Astrocyte (in vitro differentiated cells and primary cell): ENCODE measurements around the gene ZNF613. TPM values are rescaled to one million over a fixed set of nuclear protein-coding genes. Genes with fewer than 3 reads are reported as not detected.
A peak's percentile ranks its signal among the peaks of the same experiment; 100 is the strongest.
"Not testable (repeated sequence)": the region's sequence is repeated elsewhere in the genome, so short reads cannot be mapped to it uniquely, and the experiment has no call there.

Experiments used
- DNase-seq: peaks from one replicate; pipeline ENCODE4 v3.0.0-alpha.2; 2010; ENCODE audit warnings: low read depth
- FAIRE-seq: peaks from 2 replicates; lab custom pipeline; 2011; peaks lifted over from hg19 to GRCh38; lab: Jason Lieb, UNC
- H2AFZ ChIP-seq: 2 replicates; pipeline ENCODE4 v1.6.0; 2012; ENCODE audit warnings: low read depth, low read length, inconsistent platforms
- H3K27ac ChIP-seq: 2 replicates; pipeline ENCODE4 v1.5.1; 2011; ENCODE audit warnings: low read depth, low read length, inconsistent platforms
- H3K27me3 ChIP-seq: 2 replicates; pipeline ENCODE4 v1.6.0; 2011; ENCODE audit warnings: low read length, inconsistent platforms; ENCODE audit not compliant: insufficient read depth
- H3K36me3 ChIP-seq: 2 replicates; pipeline ENCODE4 v1.5.1; 2011; ENCODE audit warnings: low read length, inconsistent platforms; ENCODE audit not compliant: insufficient read depth
- H3K4me1 ChIP-seq: 2 replicates; pipeline ENCODE4 v1.5.1; 2011; ENCODE audit warnings: low read length, inconsistent platforms; ENCODE audit not compliant: insufficient read depth
- H3K4me2 ChIP-seq: 2 replicates; pipeline ENCODE4 v1.6.0; 2012; ENCODE audit warnings: low read length, inconsistent platforms
- H3K4me3 ChIP-seq: 2 replicates; pipeline ENCODE4 v1.5.1; 2011; ENCODE audit warnings: low read depth, mild to moderate bottlenecking, low read length, inconsistent platforms; ENCODE audit not compliant: insufficient read depth
- H3K79me2 ChIP-seq: 2 replicates; pipeline ENCODE4 v1.6.0; 2012; ENCODE audit warnings: mild to moderate bottlenecking, low read length, inconsistent platforms; ENCODE audit not compliant: insufficient read depth
- H3K9ac ChIP-seq: 2 replicates; pipeline ENCODE4 v1.6.0; 2012; ENCODE audit warnings: mild to moderate bottlenecking, low read length, inconsistent platforms
- H3K9me3 ChIP-seq: 2 replicates; pipeline ENCODE4 v1.5.1; 2012; ENCODE audit warnings: low read depth, mild to moderate bottlenecking, low read length, inconsistent platforms; ENCODE audit not compliant: insufficient read depth
- H4K20me1 ChIP-seq: 2 replicates; pipeline ENCODE4 v1.6.0; 2012; ENCODE audit warnings: low read length, inconsistent platforms; ENCODE audit not compliant: insufficient read depth
- H3K27ac Mint-ChIP-seq: one replicate; pipeline ENCODE4 v1.8.0; 2021; ENCODE audit warnings: mild to moderate bottlenecking, mixed read lengths; ENCODE audit not compliant: unreplicated experiment
- H3K27me3 Mint-ChIP-seq: one replicate; pipeline ENCODE4 v1.8.0; 2021; ENCODE audit warnings: low read depth, mixed read lengths; ENCODE audit not compliant: unreplicated experiment
- H3K36me3 Mint-ChIP-seq: one replicate; pipeline ENCODE4 v1.8.0; 2021; ENCODE audit warnings: low read depth, mixed read lengths; ENCODE audit not compliant: unreplicated experiment
- H3K4me1 Mint-ChIP-seq: one replicate; pipeline ENCODE4 v1.8.0; 2021; ENCODE audit warnings: low read depth, mixed read lengths; ENCODE audit not compliant: unreplicated experiment
- H3K4me3 Mint-ChIP-seq: one replicate; pipeline ENCODE4 v1.8.0; 2021; ENCODE audit warnings: mild to moderate bottlenecking, moderate library complexity, mixed read lengths; ENCODE audit not compliant: unreplicated experiment
- H3K9me3 Mint-ChIP-seq: one replicate; pipeline ENCODE4 v1.8.0; 2021; ENCODE audit warnings: mild to moderate bottlenecking, mixed read lengths; ENCODE audit not compliant: unreplicated experiment
- EZH2 ChIP-seq: IDR thresholded peaks from 2 replicates; pipeline ENCODE4 v1.6.1; 2012; ENCODE audit warnings: mild to moderate bottlenecking, low read length, inconsistent platforms; ENCODE audit not compliant: insufficient read depth
- total RNA-seq: library from RNA; stranded (reverse); gene quantifications from 2 replicates; pipeline ENCODE4 v1.2.1, GENCODE V29; 2021
- TF ChIP-seq, protein P1 (sequence below): IDR thresholded peaks from 2 replicates; pipeline ENCODE4 v1.5.1; 2011; ENCODE audit warnings: low read depth, mild to moderate bottlenecking, inconsistent platforms, low read length, moderate library complexity; ENCODE audit not compliant: insufficient read depth

ZNF613 gene
- total RNA-seq, 1 donor from 2014 or later, result 7.2 TPM

DNA sequence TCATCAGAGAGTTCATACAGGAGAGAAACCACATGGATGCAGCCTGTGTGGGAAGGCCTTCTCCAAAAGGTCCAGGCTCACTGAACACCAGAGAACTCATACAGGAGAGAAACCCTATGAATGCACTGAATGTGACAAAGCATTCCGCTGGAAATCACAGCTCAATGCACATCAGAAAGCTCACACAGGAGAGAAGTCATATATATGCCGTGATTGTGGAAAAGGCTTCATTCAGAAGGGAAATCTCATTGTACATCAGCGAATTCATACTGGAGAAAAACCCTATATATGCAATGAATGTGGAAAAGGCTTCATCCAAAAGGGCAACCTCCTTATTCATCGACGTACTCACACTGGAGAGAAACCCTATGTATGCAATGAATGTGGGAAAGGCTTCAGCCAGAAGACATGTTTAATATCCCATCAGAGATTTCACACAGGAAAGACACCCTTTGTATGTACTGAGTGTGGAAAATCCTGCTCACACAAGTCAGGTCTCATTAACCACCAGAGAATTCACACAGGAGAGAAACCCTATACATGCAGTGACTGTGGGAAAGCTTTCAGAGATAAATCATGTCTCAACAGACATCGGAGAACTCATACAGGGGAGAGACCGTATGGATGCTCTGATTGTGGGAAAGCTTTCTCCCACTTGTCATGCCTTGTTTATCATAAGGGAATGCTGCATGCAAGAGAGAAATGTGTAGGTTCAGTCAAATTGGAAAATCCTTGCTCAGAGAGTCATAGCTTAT, 17.7 kb downstream of the ZNF613 start:
- H3K27me3 Mint-ChIP-seq, result no peaks in the 10 kb centered on the region
- no peaks in the 10 kb centered on the region for H3K4me1 Mint-ChIP-seq
- Histone ChIP-seq H3K27ac (no peak overlapping the region), H3K9ac (no peak overlapping the region), H3K36me3 (peaks cover 27% of the 10 kb centered on the region), H3K4me3 (no peak overlapping the region), H3K4me2 (no peak overlapping the region), H4K20me1 (no peaks in the 10 kb centered on the region), H3K4me1 (no peaks in the 10 kb centered on the region), H3K27me3 (no peaks in the 10 kb centered on the region), H3K79me2 (no peaks in the 10 kb centered on the region), H2AFZ (no peak overlapping the region), H3K9me3 (peaks cover 74% of the 10 kb centered on the region)
- no peak overlapping the region for H3K27ac Mint-ChIP-seq
- DNase-seq, result peak; percentile 3
- FAIRE-seq, result no peak
- H3K9me3 Mint-ChIP-seq, result peaks cover 79% of the 10 kb centered on the region
- H3K36me3 Mint-ChIP-seq, result peaks cover 78% of the 10 kb centered on the region
- no peak overlapping the region for H3K4me3 Mint-ChIP-seq
- TF ChIP-seq, protein P1, sequence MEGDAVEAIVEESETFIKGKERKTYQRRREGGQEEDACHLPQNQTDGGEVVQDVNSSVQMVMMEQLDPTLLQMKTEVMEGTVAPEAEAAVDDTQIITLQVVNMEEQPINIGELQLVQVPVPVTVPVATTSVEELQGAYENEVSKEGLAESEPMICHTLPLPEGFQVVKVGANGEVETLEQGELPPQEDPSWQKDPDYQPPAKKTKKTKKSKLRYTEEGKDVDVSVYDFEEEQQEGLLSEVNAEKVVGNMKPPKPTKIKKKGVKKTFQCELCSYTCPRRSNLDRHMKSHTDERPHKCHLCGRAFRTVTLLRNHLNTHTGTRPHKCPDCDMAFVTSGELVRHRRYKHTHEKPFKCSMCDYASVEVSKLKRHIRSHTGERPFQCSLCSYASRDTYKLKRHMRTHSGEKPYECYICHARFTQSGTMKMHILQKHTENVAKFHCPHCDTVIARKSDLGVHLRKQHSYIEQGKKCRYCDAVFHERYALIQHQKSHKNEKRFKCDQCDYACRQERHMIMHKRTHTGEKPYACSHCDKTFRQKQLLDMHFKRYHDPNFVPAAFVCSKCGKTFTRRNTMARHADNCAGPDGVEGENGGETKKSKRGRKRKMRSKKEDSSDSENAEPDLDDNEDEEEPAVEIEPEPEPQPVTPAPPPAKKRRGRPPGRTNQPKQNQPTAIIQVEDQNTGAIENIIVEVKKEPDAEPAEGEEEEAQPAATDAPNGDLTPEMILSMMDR, result no peak
- TF ChIP-seq EZH2, result no peak

DNA sequence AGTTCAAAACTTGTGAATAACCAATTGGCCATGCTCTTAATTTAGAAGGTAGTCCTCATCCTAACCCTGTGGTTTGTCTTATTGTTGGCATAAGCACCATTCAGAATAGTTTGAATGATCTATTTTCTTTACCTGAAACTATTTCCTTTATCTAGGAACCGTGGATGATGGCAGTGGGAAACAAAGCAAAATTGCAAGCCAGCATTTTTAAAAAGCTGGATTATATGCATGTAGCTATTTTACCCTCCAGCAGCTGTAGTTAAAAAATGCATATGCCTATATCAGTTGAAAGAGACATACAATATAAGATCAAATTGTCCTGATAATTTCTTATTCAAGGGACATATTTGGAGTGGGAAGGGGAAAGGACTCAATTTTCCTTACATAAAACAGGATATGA, 19.3 kb downstream of the ZNF613 start:
- Histone ChIP-seq H3K27me3 (no peaks in the 10 kb centered on the region), H2AFZ (no peak overlapping the region), H4K20me1 (no peaks in the 10 kb centered on the region), H3K9ac (no peak overlapping the region), H3K4me1 (no peaks in the 10 kb centered on the region), H3K4me3 (no peak overlapping the region), H3K9me3 (peaks cover 64% of the 10 kb centered on the region), H3K79me2 (no peaks in the 10 kb centered on the region), H3K4me2 (no peak overlapping the region), H3K36me3 (peaks cover 17% of the 10 kb centered on the region), H3K27ac (no peak overlapping the region)
- DNase-seq (no peak), FAIRE-seq (no peak)
- Mint-ChIP-seq H3K27ac (no peak overlapping the region), H3K27me3 (no peaks in the 10 kb centered on the region), H3K9me3 (peaks cover 71% of the 10 kb centered on the region), H3K4me1 (no peaks in the 10 kb centered on the region), H3K36me3 (peaks cover 63% of the 10 kb centered on the region), H3K4me3 (no peak overlapping the region)
- TF ChIP-seq EZH2, result no peak
- TF ChIP-seq, protein P1, result no peak

DNA sequence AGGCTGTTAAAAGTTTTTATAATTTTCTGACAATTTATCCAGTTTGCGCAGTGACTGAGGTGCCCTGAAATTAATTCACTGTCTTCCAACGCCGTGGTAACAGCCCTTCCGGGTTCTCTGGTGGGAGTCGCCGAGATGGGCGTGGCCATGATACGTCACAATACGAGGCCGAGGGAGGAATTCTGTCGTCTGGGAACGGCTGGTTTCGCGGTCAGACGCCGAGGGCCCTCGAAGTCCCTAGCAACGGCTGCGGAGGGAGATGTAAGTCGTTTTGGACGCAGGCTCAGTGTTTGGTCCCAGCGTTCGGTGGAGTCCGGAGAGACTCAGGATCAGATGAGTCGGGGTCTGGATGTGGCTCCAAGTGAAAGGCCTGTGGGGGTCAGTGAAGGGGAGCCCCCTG, 21.7 kb downstream of the ZNF613 start:
- no peak overlapping the region for H3K27ac ChIP-seq
- H3K4me1 Mint-ChIP-seq, result no peaks in the 10 kb centered on the region
- H3K9me3 ChIP-seq, result peaks cover 49% of the 10 kb centered on the region
- no peaks in the 10 kb centered on the region for H3K27me3 Mint-ChIP-seq
- no peak overlapping the region for H3K27ac Mint-ChIP-seq
- H2AFZ ChIP-seq, result peak overlapping the region; percentile 69
- H3K9ac ChIP-seq, result no peak overlapping the region
- H3K4me3 Mint-ChIP-seq, result no peak overlapping the region
- no peaks in the 10 kb centered on the region for H3K27me3 ChIP-seq
- FAIRE-seq, result no peak
- DNase-seq, result peak; percentile 16
- peaks cover 45% of the 10 kb centered on the region for H3K36me3 Mint-ChIP-seq
- peaks cover 10% of the 10 kb centered on the region for H3K36me3 ChIP-seq
- H3K9me3 Mint-ChIP-seq, result peaks cover 60% of the 10 kb centered on the region
- TF ChIP-seq, protein P1, result no peak
- TF ChIP-seq EZH2, result no peak
- peak overlapping the region; percentile 34 for H3K4me3 ChIP-seq
- H3K79me2 ChIP-seq, result no peaks in the 10 kb centered on the region
- H3K4me1 ChIP-seq, result no peaks in the 10 kb centered on the region
- peak overlapping the region; percentile 50 for H3K4me2 ChIP-seq
- H4K20me1 ChIP-seq, result no peaks in the 10 kb centered on the region

DNA sequence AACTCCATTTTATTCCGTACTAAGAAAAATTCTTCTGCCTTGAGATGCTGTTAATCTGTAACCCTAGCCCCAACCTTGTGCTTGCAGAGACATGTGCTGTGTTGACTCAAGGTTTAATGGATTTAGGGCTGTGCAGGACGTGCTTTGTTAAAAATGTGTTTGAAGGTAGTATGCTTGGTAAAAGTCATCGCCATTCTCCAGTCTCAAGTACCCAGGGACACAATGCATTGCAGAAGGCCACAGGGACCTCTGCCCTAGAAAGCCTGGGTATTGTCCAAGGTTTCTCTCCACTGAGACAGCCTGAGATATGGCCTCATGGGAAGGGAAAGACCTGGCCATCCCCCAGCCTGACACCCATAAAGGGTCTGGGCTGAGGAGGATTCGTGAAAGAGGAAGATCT, 30.6 kb downstream of the ZNF613 start:
- H3K36me3 Mint-ChIP-seq, result peaks cover 25% of the 10 kb centered on the region
- not testable (repeated sequence) for FAIRE-seq, H2AFZ ChIP-seq, H3K4me3 ChIP-seq, H3K27ac ChIP-seq, H4K20me1 ChIP-seq, H3K27me3 ChIP-seq, H3K79me2 ChIP-seq, H3K4me1 Mint-ChIP-seq, H3K4me3 Mint-ChIP-seq, H3K4me1 ChIP-seq, H3K9me3 ChIP-seq, H3K9ac ChIP-seq, H3K27ac Mint-ChIP-seq, H3K36me3 ChIP-seq, H3K27me3 Mint-ChIP-seq, H3K4me2 ChIP-seq, DNase-seq
- peaks cover 14% of the 10 kb centered on the region for H3K9me3 Mint-ChIP-seq
